SIG-M5 treated with dmso at 0.1 percent for 504 hours (cell line): ENCODE data around the gene GPSM3.
A peak's percentile ranks its signal among the peaks of the same experiment; 100 is the strongest.

ENCODE experiments used
- DNase-seq: peaks from one replicate; lab custom pipeline; 2025; ENCODE audit not compliant: unreplicated experiment; lab: John Stamatoyannopoulos, UW

GPSM3 gene

GRCh38 chr6:32175711-32176475, 16.6 kb downstream of the GPSM3 start, which contains the start of gene AGPAT1:
Gene AGPAT1, minus strand, starts transcription at chr6:32176084. Its CDS starts 4,588 bp downstream, at chr6:32171496.
- DNase-seq, result peak; percentile 93

GRCh38 chr6:32175322-32175710, 17.1 kb downstream of the GPSM3 start:
- DNase-seq, result no peak

GRCh38 chr6:32174416-32174815, 18.0 kb downstream of the GPSM3 start:
- DNase-seq, result no peak

GRCh38 chr6:32173051-32173727, 19.3 kb downstream of the GPSM3 start:
- DNase-seq, result no peak

- no peak for DNase-seq
Measured at GRCh38 chr6:32171234-32171633, 21.2 kb downstream of the GPSM3 start.

- no peak for DNase-seq
Measured at GRCh38 chr6:32170294-32170693, 22.1 kb downstream of the GPSM3 start.

GRCh38 chr6:32168807-32169591, 23.4 kb downstream of the GPSM3 start:
- no peak for DNase-seq

GRCh38 chr6:32168350-32168749, 24.1 kb downstream of the GPSM3 start:
- DNase-seq, result no peak

- no peak for DNase-seq
Measured at GRCh38 chr6:32167761-32168262, 24.6 kb downstream of the GPSM3 start.

- no peak for DNase-seq
Measured at GRCh38 chr6:32167154-32167760, 25.2 kb downstream of the GPSM3 start.

GRCh38 chr6:32166411-32167061, 25.9 kb downstream of the GPSM3 start:
- no peak for DNase-seq

- DNase-seq, result no peak
Measured at GRCh38 chr6:32164295-32164694, 28.1 kb downstream of the GPSM3 start, which contains the start of gene EGFL8. Gene EGFL8, plus strand, starts transcription at chr6:32164595. Its CDS starts 1,571 bp downstream, at chr6:32166166.

- no peak for DNase-seq
Measured at GRCh38 chr6:32163559-32164258, 28.7 kb downstream of the GPSM3 start.

GRCh38 chr6:32158052-32158451, 34.4 kb downstream of the GPSM3 start:
- no peak for DNase-seq

- DNase-seq, result no peak
Measured at GRCh38 chr6:32156891-32157290, 35.6 kb downstream of the GPSM3 start.

- peak; percentile 56 for DNase-seq
Measured at GRCh38 chr6:32154514-32155161, 37.8 kb downstream of the GPSM3 start.

GRCh38 chr6:32153564-32154513, 38.6 kb downstream of the GPSM3 start, which contains the start of gene PPT2:
Gene PPT2, plus strand, starts transcription at chr6:32154141. Its CDS starts 454 bp downstream, at chr6:32154595.
- peak; percentile 83 for DNase-seq
